Calu3 (cell line): ENCODE measurements around the gene LRRK1. TPM values are rescaled to one million over a fixed set of nuclear protein-coding genes. Genes with fewer than 3 reads are reported as not detected.

ENCODE experiments used
- BruUV-seq: library from RNA; stranded (reverse); fragments of 400-500 nt; replicated peaks from 2 replicates; lab custom pipeline; 2021; lab: Mats Ljungman, UMichigan
- CTCF ChIA-PET: fragments of 300-600 bp; sonication (Branson Sonifier 250); formaldehyde crosslinking; loops from one replicate; lab custom pipeline; 2022; ENCODE audit warnings: antibody characterized with exemption; lab: Charles Lee
- DNase-seq: peaks from one replicate; pipeline ENCODE4 v3.0.0; 2022
- H3K27ac Mint-ChIP-seq: one replicate; pipeline ENCODE4 v1.8.0; 2022; ENCODE audit warnings: mixed read lengths; ENCODE audit not compliant: unreplicated experiment
- H3K27me3 Mint-ChIP-seq: one replicate; pipeline ENCODE4 v1.8.0; 2022; ENCODE audit warnings: mixed read lengths; ENCODE audit not compliant: unreplicated experiment
- H3K36me3 Mint-ChIP-seq: one replicate; pipeline ENCODE4 v1.8.0; 2022; ENCODE audit warnings: mild to moderate bottlenecking, moderate library complexity, mixed read lengths; ENCODE audit not compliant: insufficient read depth, unreplicated experiment
- H3K4me1 Mint-ChIP-seq: one replicate; pipeline ENCODE4 v1.8.0; 2022; ENCODE audit warnings: mild to moderate bottlenecking, low read depth, mixed read lengths; ENCODE audit not compliant: unreplicated experiment
- H3K4me3 Mint-ChIP-seq: one replicate; pipeline ENCODE4 v1.8.0; 2022; ENCODE audit warnings: mild to moderate bottlenecking, low read depth, moderate library complexity, mixed read lengths; ENCODE audit not compliant: unreplicated experiment
- H3K9me3 Mint-ChIP-seq: one replicate; pipeline ENCODE4 v1.8.0; 2022; ENCODE audit warnings: low read depth, mixed read lengths; ENCODE audit not compliant: unreplicated experiment
- CTCF ChIP-seq: fragments of 200-600 bp; IDR thresholded peaks from one replicate; pipeline ENCODE4 v1.8.0; 2022; ENCODE audit warnings: antibody characterized with exemption; ENCODE audit not compliant: unreplicated experiment
- intact Hi-C: fragments of 100-400 bp; cut with micrococcal nuclease; formaldehyde crosslinking; loops from one replicate; pipeline ENCODE4 v1.10.0; 2022; ENCODE audit not compliant: unreplicated experiment
- total RNA-seq: library from RNA; stranded (reverse); gene quantifications from 2 replicates; pipeline ENCODE4 v1.2.3, GENCODE V29; 2022

LRRK1 gene
- total RNA-seq, 1 experiment from 2014 or later, result 21.3 TPM

- BruUV-seq, result no TSS peak
- Mint-ChIP-seq H3K36me3 (peaks cover 5% of the 10 kb centered on the region), H3K4me1 (no peaks in the 10 kb centered on the region), H3K9me3 (no peaks in the 10 kb centered on the region), H3K4me3 (no peak overlapping the region), H3K27me3 (no peaks in the 10 kb centered on the region), H3K27ac (no peak overlapping the region)
- intact Hi-C loops, result no loop called here
- CTCF ChIA-PET, result no interaction called here
- no peak for DNase-seq
- TF ChIP-seq CTCF, result no peak
Measured at GRCh38 chr15:101052031-101052620, 133.0 kb downstream of the LRRK1 start.

- Mint-ChIP-seq H3K27ac (no peak overlapping the region), H3K9me3 (no peaks in the 10 kb centered on the region), H3K4me3 (no peak overlapping the region), H3K4me1 (no peaks in the 10 kb centered on the region), H3K36me3 (no peaks in the 10 kb centered on the region), H3K27me3 (no peaks in the 10 kb centered on the region)
- no peak for DNase-seq
- CTCF ChIA-PET, result no interaction called here
- no TSS peak for BruUV-seq
- TF ChIP-seq CTCF, result no peak
- intact Hi-C loops, result no loop called here
Measured at GRCh38 chr15:101052681-101053121, 133.5 kb downstream of the LRRK1 start.

- H3K4me3 Mint-ChIP-seq, result no peak overlapping the region
- BruUV-seq, result no TSS peak
- H3K27me3 Mint-ChIP-seq, result no peaks in the 10 kb centered on the region
- intact Hi-C loops, result no loop called here
- CTCF ChIA-PET, result no interaction called here
- H3K4me1 Mint-ChIP-seq, result no peaks in the 10 kb centered on the region
- no peak for TF ChIP-seq CTCF
- DNase-seq, result no peak
- H3K9me3 Mint-ChIP-seq, result no peaks in the 10 kb centered on the region
- no peaks in the 10 kb centered on the region for H3K36me3 Mint-ChIP-seq
- H3K27ac Mint-ChIP-seq, result no peak overlapping the region
Measured at GRCh38 chr15:101053261-101053660, 134.1 kb downstream of the LRRK1 start.

GRCh38 chr15:101054116-101054515 lies 135.0 kb downstream of the LRRK1 start:
- DNase-seq, result no peak
- no peaks in the 10 kb centered on the region for H3K36me3 Mint-ChIP-seq
- no peak for TF ChIP-seq CTCF
- BruUV-seq, result no TSS peak
- CTCF ChIA-PET, result no interaction called here
- no peaks in the 10 kb centered on the region for H3K27me3 Mint-ChIP-seq
- no peaks in the 10 kb centered on the region for H3K9me3 Mint-ChIP-seq
- intact Hi-C loops, result no loop called here
- H3K27ac Mint-ChIP-seq, result no peak overlapping the region
- no peak overlapping the region for H3K4me3 Mint-ChIP-seq
- no peaks in the 10 kb centered on the region for H3K4me1 Mint-ChIP-seq
